GM21447 (cell line): Measurements from ENCODE around the gene DPM3.
"Not testable (repeated sequence)": the region's sequence is repeated elsewhere in the genome, so short reads cannot be mapped to it uniquely, and the experiment has no call there.

Experiments
- ATAC-seq: cut with Tn5 transposase; IDR thresholded peaks from one replicate; pipeline ENCODE4 v1.9.1; 2021; ENCODE audit not compliant: unreplicated experiment

DPM3 gene, protein sequence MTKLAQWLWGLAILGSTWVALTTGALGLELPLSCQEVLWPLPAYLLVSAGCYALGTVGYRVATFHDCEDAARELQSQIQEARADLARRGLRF

GRCh38 chr1:155139895-155140629 is at the start of gene DPM3:
Gene DPM3, minus strand, starts transcription at chr1:155140531. Its CDS starts 291 bp downstream, at chr1:155140240.
- ATAC-seq: peak; percentile 50

GRCh38 chr1:155189926-155190325 is 49.6 kb upstream of the DPM3 start:
- ATAC-seq: not testable (repeated sequence)

DNA sequence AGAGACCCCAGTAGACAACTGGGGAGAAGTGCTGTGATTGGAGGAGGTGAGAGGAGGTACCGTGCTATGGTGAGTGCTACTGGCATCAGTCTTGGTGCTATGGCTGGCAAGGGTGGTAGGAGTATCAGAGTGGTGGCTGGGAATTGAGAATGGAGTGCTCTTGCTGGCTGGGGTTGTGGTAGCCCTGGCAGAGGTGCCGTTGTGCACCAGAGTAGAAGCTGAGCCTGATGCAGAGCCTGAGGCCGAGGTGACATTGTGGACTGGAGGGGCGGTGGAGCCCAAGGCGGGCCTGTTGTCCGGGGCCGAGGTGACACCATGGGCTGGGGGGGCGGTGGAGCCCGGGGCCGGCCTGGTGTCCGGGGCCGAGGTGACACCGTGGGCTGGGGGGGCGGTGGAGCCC is 47.9 kb upstream of the DPM3 start:
- no peak for ATAC-seq

- ATAC-seq: no peak
These were observed 47.1 kb upstream of the DPM3 start for GRCh38 chr1:155187456-155187891.

GRCh38 chr1:155186794-155187455 is 46.6 kb upstream of the DPM3 start:
- no peak for ATAC-seq

DNA sequence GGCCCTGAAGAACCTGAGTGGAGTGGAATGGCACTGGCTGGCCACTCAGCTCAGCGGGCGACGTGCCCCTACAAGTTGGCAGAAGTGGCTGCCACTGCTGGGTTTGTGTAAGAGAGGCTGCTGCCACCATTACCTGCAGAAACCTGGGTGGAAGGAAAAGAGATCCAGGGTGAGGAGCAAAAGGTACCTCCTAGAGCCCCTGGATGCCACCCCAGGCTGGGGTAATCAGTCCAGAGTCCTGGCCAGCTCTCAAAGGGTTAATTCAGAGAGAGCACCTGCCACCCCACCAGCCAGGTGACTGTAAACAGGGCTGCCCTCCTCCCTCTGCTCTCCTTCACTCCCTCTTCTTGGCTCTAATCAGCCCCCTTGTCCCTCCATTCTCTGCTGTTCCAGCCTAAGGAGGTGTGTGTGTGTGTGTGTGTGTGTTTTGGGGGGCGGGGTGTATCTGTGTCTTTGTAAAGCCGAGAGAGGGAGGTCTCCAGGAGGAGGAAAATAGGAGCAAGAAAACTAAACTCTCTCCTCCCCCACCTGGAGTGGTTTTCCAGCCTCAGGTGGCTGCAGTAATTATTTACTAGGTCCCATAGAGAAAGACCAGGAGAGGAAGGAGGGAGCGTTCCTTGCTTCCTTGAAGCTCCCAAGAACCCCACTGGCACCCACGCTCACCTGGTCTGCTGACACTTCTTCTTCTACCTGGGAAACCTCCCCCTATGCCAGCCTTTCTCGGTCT is 45.9 kb upstream of the DPM3 start:
- no peak for ATAC-seq

GRCh38 chr1:155185783-155186066 is 45.4 kb upstream of the DPM3 start:
- ATAC-seq: no peak

- ATAC-seq: peak; percentile 82
These were observed 44.8 kb upstream of the DPM3 start for GRCh38 chr1:155184835-155185782.

DNA sequence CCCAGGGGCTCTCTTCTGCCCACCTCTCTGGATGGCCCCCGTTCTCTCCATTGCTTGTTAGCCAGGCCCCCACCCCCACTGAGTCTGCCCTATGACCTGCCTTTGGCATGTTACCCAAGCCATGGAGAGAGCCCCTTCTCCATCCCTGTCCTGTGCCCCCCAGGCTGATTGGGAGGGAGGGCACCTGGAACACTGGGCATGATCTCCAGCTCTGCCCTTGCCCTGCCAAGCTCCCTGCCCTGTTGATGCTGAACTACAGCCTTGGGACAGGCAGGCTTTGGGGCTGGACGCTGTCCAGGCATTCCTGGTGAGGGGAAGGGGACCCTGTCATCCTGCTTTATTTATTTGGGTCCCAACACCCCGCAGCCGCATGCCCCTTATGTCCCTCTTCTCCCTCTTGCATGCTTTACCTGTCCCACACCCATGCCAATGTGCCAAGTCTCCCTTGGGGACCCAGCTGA is 44.0 kb upstream of the DPM3 start:
- ATAC-seq: no peak

GRCh38 chr1:155183775-155184221 is 43.5 kb upstream of the DPM3 start:
- no peak for ATAC-seq

- ATAC-seq: no peak
These were observed 41.8 kb upstream of the DPM3 start for GRCh38 chr1:155182052-155182550.

DNA sequence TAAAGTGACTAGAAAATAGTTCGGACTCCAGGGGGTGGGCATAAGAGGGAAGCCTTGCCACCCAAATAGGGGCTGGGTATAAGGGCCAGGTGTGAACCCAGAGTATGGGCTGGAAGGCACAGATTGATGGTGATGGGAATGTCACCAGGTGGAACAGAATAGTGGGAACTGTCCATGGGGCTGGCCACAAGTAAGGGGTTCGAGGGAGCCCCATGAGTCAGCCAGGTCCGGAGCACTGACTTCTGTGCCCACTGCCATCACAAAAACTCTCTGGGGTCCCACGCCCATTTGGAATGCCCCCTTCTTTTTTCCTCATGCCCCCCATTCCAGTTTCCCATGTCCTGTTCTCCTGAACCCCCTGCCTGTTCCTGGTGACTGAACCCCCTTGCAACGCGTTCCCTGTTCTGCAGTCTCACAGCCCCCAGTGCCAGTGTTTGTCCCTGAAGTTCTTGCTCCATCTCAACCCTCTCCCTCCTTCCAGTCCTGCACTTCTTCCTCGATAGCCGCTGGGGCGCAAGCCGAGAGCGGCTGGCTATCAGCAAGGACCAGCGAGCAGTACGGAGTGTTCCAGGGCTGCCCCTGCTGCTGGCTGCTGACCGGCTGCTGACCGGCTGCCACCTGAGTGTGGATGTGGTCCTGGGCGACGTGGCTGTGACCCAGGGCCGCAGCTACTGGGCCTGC is 41.2 kb upstream of the DPM3 start:
- ATAC-seq: no peak

DNA sequence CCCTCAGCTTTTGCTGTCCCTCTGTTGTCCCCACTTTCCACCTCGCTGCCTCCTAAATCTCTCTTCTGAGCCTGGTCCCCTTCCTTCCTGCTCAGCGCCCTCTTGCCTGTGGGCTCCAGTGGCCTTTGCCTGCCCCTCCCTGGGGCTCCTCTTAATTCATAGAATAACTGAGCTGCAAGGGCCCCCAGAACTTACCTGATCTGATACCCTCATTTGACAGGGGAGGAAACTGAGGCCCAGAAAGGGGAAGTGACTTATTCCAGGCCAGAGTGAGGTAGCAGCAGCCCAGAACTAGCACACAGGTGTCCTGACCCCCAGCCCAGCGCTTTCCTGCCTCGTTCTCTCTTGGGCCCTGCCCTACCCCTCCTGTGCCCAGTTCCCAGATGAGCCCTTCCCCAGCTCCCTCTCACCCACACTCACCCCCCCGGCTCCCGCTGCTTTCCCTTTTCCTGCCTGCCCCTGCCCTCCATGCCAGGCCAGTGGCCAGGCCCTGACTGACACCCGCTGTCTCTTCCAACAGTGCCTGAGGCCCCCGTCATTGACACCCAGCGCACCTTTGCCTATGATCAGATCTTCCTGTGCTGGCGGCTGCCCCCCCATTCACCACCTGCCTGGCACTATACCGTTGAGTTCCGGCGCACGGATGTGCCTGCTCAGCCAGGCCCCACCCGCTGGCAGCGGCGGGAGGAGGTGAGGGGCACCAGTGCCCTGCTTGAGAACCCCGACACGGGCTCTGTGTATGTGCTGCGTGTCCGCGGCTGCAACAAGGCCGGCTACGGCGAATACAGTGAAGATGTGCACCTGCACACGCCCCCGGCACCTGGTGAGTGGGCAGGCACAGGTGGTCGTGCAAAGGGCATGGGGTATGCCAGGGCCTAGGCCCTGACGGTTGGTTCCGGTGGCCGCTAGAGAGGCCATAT is 39.0 kb upstream of the DPM3 start:
- ATAC-seq: no peak

DNA sequence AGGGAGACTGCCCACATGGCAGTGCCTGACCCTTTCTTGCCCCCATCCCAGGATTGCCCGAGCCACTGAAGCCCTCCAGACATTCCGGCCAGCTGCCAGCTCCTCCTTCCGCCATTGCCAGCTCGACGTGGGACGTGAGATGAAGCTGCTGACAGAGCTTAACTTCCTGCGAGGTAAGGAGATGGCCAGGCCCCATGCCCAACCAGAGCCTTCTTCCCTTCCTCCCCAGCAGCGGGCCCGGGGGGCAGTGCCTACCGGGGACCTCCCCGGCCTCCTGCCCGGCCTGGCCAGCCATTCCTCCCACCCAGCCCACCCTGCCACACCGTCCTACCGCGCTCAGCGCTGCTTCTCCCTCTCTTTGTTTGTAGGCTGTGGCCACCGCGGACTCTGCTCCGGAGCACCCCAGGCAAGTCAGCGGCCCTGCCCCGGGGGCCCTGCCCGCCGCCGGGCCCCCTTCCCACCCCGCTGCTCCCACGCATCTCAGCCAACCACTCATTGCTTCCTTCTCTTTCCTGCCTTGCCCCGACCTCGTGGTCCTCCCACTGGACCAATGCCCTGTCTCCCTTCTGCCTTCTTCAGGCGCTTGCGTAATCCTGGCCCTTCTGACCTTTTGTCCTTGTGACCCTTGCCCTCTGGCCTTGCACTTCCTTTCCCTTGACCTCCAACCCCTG is 38.2 kb upstream of the DPM3 start:
- ATAC-seq: no peak

DNA sequence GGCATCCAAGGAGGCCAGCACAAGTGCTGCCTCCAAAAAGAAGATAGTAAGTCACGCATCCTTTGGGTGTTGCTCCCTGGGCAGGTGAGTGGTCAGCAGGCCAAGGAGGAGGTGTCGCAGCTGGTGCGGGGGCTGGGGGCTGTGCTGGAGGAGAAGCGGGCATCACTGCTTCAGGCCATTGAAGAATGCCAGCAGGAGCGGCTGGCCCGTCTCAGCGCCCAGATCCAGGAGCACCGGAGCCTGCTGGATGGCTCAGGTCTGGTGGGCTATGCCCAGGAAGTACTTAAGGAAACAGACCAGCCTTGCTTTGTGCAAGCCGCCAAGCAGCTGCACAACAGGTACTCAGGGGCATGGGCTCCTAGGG is 37.6 kb upstream of the DPM3 start:
- ATAC-seq: no peak

GRCh38 chr1:155177192-155177917 is 37.0 kb upstream of the DPM3 start:
- no peak for ATAC-seq

DNA sequence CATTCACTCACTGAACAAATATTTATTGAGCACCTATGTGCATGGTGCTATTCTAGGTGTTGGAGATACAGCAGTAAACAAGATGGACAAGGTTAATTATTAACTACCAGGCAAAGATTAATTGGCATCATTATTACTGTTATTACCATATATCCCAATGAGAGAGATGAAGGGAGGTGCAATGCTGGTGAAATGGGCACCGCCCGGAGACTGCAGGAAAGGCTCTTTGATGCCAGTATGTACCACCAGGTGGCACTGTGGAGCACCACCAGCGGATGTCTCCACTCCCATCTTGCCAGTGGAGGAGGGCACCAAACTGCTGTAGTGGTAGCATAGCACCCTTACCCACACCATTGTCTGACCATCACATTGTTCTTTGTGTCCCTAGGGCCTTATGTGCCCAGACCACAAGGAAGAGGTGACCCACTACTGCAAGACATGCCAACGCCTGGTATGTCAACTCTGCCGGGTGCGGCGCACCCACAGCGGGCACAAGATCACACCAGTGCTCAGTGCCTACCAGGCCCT is 36.3 kb upstream of the DPM3 start:
- ATAC-seq: peak; percentile 40
